ENCODE measurements around the gene KRT40. TPM values are rescaled to one million over a fixed set of nuclear protein-coding genes. Genes with fewer than 3 reads are reported as not detected.

KRT40 gene
- total RNA-seq, 2 experiments from 2014 or later = not detected

- Mint-ChIP-seq H3K9me3 (ENCODE audit: low read depth) (no peaks in the 10 kb centered on the region), H3K4me3 (no peak overlapping the region), H3K27me3 (peaks cover 29% of the 10 kb centered on the region), H3K36me3 (no peaks in the 10 kb centered on the region), H3K27ac (no peak overlapping the region), H3K4me1 (no peaks in the 10 kb centered on the region)
- CTCF ChIA-PET = no interaction called here
- ATAC-seq (no peak), DNase-seq (no peak)
Measured at GRCh38 chr17:40981115-40981514, 3.0 kb downstream of the KRT40 start.

GRCh38 chr17:40980596-40980995 lies 3.5 kb downstream of the KRT40 start:
- DNase-seq (no peak), ATAC-seq (no peak)
- Mint-ChIP-seq H3K27me3 (peaks cover 28% of the 10 kb centered on the region), H3K9me3 (ENCODE audit: low read depth) (no peaks in the 10 kb centered on the region), H3K4me3 (no peak overlapping the region), H3K36me3 (no peaks in the 10 kb centered on the region), H3K27ac (no peak overlapping the region), H3K4me1 (no peaks in the 10 kb centered on the region)
- CTCF ChIA-PET = no interaction called here

GRCh38 chr17:40980117-40980516 lies 4.0 kb downstream of the KRT40 start:
- Mint-ChIP-seq H3K27ac (no peak overlapping the region), H3K36me3 (no peaks in the 10 kb centered on the region), H3K9me3 (ENCODE audit: low read depth) (no peaks in the 10 kb centered on the region), H3K4me1 (no peaks in the 10 kb centered on the region), H3K27me3 (peaks cover 30% of the 10 kb centered on the region), H3K4me3 (no peak overlapping the region)
- CTCF ChIA-PET = no interaction called here
- ATAC-seq (no peak), DNase-seq (no peak)

- Mint-ChIP-seq H3K9me3 (ENCODE audit: low read depth) (no peaks in the 10 kb centered on the region), H3K36me3 (no peaks in the 10 kb centered on the region), H3K4me1 (no peaks in the 10 kb centered on the region), H3K27me3 (peaks cover 23% of the 10 kb centered on the region), H3K27ac (no peak overlapping the region), H3K4me3 (no peak overlapping the region)
- DNase-seq (no peak), ATAC-seq (no peak)
- CTCF ChIA-PET = no interaction called here
Measured at GRCh38 chr17:40978575-40979151, 5.5 kb downstream of the KRT40 start.

- Mint-ChIP-seq H3K27me3 (peaks cover 27% of the 10 kb centered on the region), H3K27ac (no peak overlapping the region), H3K4me1 (no peaks in the 10 kb centered on the region), H3K4me3 (no peak overlapping the region), H3K36me3 (no peaks in the 10 kb centered on the region), H3K9me3 (ENCODE audit: low read depth) (no peaks in the 10 kb centered on the region)
- no peak for ATAC-seq
- no peak for DNase-seq
- CTCF ChIA-PET = no interaction called here
Measured at GRCh38 chr17:40975516-40975915, 8.6 kb downstream of the KRT40 start.

GRCh38 chr17:40974366-40974765 lies 9.8 kb downstream of the KRT40 start:
- no peak for DNase-seq
- H3K36me3 Mint-ChIP-seq = no peaks in the 10 kb centered on the region
- ATAC-seq = no peak
- no peak overlapping the region for H3K4me3 Mint-ChIP-seq
- H3K4me1 Mint-ChIP-seq = no peaks in the 10 kb centered on the region
- H3K27ac Mint-ChIP-seq = no peak overlapping the region
- CTCF ChIA-PET = no interaction called here
- no peaks in the 10 kb centered on the region for H3K9me3 Mint-ChIP-seq (ENCODE audit: low read depth)
- peaks cover 27% of the 10 kb centered on the region for H3K27me3 Mint-ChIP-seq

- H3K27ac Mint-ChIP-seq = no peak overlapping the region
- H3K4me1 Mint-ChIP-seq = no peaks in the 10 kb centered on the region
- H3K9me3 Mint-ChIP-seq (ENCODE audit: low read depth) = no peaks in the 10 kb centered on the region
- no peak overlapping the region for H3K4me3 Mint-ChIP-seq
- H3K27me3 Mint-ChIP-seq = peaks cover 18% of the 10 kb centered on the region
- no peak for DNase-seq
- no peaks in the 10 kb centered on the region for H3K36me3 Mint-ChIP-seq
- no peak for ATAC-seq
- CTCF ChIA-PET = no interaction called here
Measured at GRCh38 chr17:40967582-40967981, 16.5 kb downstream of the KRT40 start.

- Mint-ChIP-seq H3K27ac (no peak within 1 kb of the TSS), H3K9me3 (ENCODE audit: low read depth) (no peaks in the 10 kb centered on the region), H3K36me3 (no peaks in the 10 kb centered on the region), H3K4me3 (no peak within 1 kb of the TSS), H3K4me1 (no peaks in the 10 kb centered on the region), H3K27me3 (peaks cover 15% of the 10 kb centered on the region)
- CTCF ChIA-PET = no interaction called here
- ATAC-seq = no peak
- no peak for DNase-seq
Measured at GRCh38 chr17:40966848-40967247, 17.3 kb downstream of the KRT40 start, which contains the start of gene KRT39. Gene KRT39, minus strand, starts transcription at chr17:40966948. Its CDS starts 92 bp downstream, at chr17:40966856.

GRCh38 chr17:40963838-40964237 lies 20.3 kb downstream of the KRT40 start:
- ATAC-seq (no peak), DNase-seq (no peak)
- no peak overlapping the region for H3K4me3 Mint-ChIP-seq
- CTCF ChIA-PET = interaction anchor here (1.0 kb wide), 1 partner anchor 17 kb away, joined by 3 read pairs; no protein-coding TSS in a partner anchor
- peaks cover 14% of the 10 kb centered on the region for H3K27me3 Mint-ChIP-seq
- peaks cover 2% of the 10 kb centered on the region for H3K4me1 Mint-ChIP-seq
- H3K36me3 Mint-ChIP-seq = no peaks in the 10 kb centered on the region
- H3K9me3 Mint-ChIP-seq (ENCODE audit: low read depth) = no peaks in the 10 kb centered on the region
- H3K27ac Mint-ChIP-seq = no peak overlapping the region

GRCh38 chr17:40962059-40962561 lies 22.0 kb downstream of the KRT40 start:
- H3K27ac Mint-ChIP-seq = no peak overlapping the region
- H3K9me3 Mint-ChIP-seq (ENCODE audit: low read depth) = no peaks in the 10 kb centered on the region
- CTCF ChIA-PET = interaction anchor here (0.8 to 1.5 kb wide), 4 partner anchors 9 to 686 kb away, joined by 3 to 6 read pairs (median 5); no protein-coding TSS in a partner anchor
- no peak for ATAC-seq
- no peak overlapping the region for H3K4me3 Mint-ChIP-seq
- peaks cover 2% of the 10 kb centered on the region for H3K4me1 Mint-ChIP-seq
- no peaks in the 10 kb centered on the region for H3K36me3 Mint-ChIP-seq
- peaks cover 7% of the 10 kb centered on the region for H3K27me3 Mint-ChIP-seq
- no peak for DNase-seq

- peaks cover 12% of the 10 kb centered on the region for H3K27me3 Mint-ChIP-seq
- CTCF ChIA-PET = interaction anchor here (0.8 to 1.5 kb wide), 4 partner anchors 9 to 687 kb away, joined by 3 to 6 read pairs (median 5); no protein-coding TSS in a partner anchor
Measured at GRCh38 chr17:40961591-40961990, 22.5 kb downstream of the KRT40 start.

GRCh38 chr17:40960144-40960543 lies 24.0 kb downstream of the KRT40 start:
- no peak for ATAC-seq
- no peaks in the 10 kb centered on the region for H3K36me3 Mint-ChIP-seq
- H3K4me1 Mint-ChIP-seq = peaks cover 2% of the 10 kb centered on the region
- no peak for DNase-seq
- no peaks in the 10 kb centered on the region for H3K9me3 Mint-ChIP-seq (ENCODE audit: low read depth)
- H3K27me3 Mint-ChIP-seq = peaks cover 18% of the 10 kb centered on the region
- no peak overlapping the region for H3K4me3 Mint-ChIP-seq
- CTCF ChIA-PET = interaction anchor here (0.8 kb wide), 1 partner anchor 589 kb away, joined by 3 read pairs; no protein-coding TSS in a partner anchor
- H3K27ac Mint-ChIP-seq = no peak overlapping the region

More at GRCh38 chr17:40961591-40961990, 22.5 kb downstream of the KRT40 start:
- no peak for DNase-seq
- Mint-ChIP-seq H3K27ac (no peak overlapping the region), H3K36me3 (no peaks in the 10 kb centered on the region), H3K4me1 (peaks cover 2% of the 10 kb centered on the region), H3K4me3 (no peak overlapping the region), H3K9me3 (ENCODE audit: low read depth) (no peaks in the 10 kb centered on the region)
- ATAC-seq = no peak

- no peak for DNase-seq
- no peak for ATAC-seq
- CTCF ChIA-PET = interaction anchor here (0.8 kb wide), 1 partner anchor 125 kb away, joined by 3 read pairs; no protein-coding TSS in a partner anchor
- Mint-ChIP-seq H3K36me3 (no peaks in the 10 kb centered on the region), H3K4me3 (no peak overlapping the region), H3K9me3 (ENCODE audit: low read depth) (no peaks in the 10 kb centered on the region), H3K27ac (no peak overlapping the region), H3K4me1 (peaks cover 2% of the 10 kb centered on the region), H3K27me3 (peaks cover 25% of the 10 kb centered on the region)
Measured at GRCh38 chr17:40958086-40958953, 25.8 kb downstream of the KRT40 start.

All from activated CD8-positive, alpha-beta memory T cell treated with anti-CD3 and anti-CD28 coated beads, Interleukin-2, amount 10 ng/mL, durations not matched to agents 7 days and 5 days (primary cell).